Measurements from ENCODE around the gene PIP5KL1. TPM values are rescaled to one million over a fixed set of nuclear protein-coding genes. Genes with fewer than 3 reads are reported as not detected.

PIP5KL1 gene
- total and polyA plus RNA-seq, 9 donors, result 0.10 to 4.0 (median 1.9) TPM

GRCh38 chr9:127897193-127897692 lies 33.3 kb downstream of the PIP5KL1 start:
- WGBS, 3 donors, result 1 to 4% (median 3%) methylated on average over 18 to 19 of the region's 19 CpGs
- peaks cover 24% of the 10 kb centered on the region for H3K4me1 ChIP-seq (ENCODE audit: insufficient read depth)
- intact Hi-C loops (cut with DNase I), result no loop called here

DNA sequence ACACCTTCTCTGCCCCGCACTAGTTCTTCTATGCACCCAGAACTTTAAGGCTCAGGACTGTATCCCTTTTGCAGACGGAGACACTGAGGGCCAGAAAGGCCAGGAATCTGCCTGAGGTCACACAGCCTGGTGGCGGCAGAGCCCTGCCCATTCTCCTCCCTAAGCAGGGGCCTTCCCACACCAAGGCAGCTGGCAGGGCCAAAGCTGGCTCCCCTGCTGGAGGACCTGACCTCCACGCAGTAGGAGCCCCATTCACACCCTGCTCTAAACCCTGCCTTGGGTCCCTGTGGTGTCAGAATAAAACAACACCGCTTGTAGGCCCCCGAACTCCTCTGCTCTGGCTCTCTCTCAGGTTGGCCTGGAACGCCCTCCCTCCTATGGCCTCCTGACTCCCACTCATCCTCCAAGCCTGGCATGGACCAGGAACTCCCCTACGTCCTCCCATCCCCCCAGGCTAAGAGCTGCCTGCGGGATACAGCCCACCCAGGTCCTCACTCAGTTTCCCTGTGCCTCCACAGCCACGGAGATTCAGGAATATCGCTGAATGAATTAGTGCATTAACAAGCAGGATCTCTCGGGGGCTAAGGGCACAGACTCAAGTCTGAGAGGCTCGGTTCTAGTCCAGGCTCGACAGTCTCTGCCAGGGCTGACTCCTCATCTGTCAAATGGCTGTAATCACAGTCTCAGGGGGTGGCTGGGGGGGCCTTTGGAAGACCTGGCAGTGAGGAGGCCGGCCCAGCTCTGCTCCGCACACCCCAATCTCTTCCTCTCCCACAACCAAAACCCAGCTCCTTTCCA lies 34.0 kb downstream of the PIP5KL1 start:
- intact Hi-C loops (cut with DNase I), result no loop called here
- DNase-seq, result peak in 4 of 5 donors; percentile 44 to 60 (median 50)
- H3K27me3 ChIP-seq, result no peaks in the 10 kb centered on the region
- H3K9me3 ChIP-seq, result no peaks in the 10 kb centered on the region
- H3K4me3 ChIP-seq, result peak overlapping the region; percentile 82
- peak overlapping the region; percentile 44 to 97 for H3K27ac ChIP-seq
- no peaks in the 10 kb centered on the region for H3K36me3 ChIP-seq
- peaks cover 24% of the 10 kb centered on the region for H3K4me1 ChIP-seq (ENCODE audit: insufficient read depth)
- TF ChIP-seq POLR2A (IDR thresholded peaks at IDR 0.05) (no peak), EP300 (IDR thresholded peaks at IDR 0.05) (no peak)
- TF ChIP-seq, protein P1, sequence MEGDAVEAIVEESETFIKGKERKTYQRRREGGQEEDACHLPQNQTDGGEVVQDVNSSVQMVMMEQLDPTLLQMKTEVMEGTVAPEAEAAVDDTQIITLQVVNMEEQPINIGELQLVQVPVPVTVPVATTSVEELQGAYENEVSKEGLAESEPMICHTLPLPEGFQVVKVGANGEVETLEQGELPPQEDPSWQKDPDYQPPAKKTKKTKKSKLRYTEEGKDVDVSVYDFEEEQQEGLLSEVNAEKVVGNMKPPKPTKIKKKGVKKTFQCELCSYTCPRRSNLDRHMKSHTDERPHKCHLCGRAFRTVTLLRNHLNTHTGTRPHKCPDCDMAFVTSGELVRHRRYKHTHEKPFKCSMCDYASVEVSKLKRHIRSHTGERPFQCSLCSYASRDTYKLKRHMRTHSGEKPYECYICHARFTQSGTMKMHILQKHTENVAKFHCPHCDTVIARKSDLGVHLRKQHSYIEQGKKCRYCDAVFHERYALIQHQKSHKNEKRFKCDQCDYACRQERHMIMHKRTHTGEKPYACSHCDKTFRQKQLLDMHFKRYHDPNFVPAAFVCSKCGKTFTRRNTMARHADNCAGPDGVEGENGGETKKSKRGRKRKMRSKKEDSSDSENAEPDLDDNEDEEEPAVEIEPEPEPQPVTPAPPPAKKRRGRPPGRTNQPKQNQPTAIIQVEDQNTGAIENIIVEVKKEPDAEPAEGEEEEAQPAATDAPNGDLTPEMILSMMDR (IDR thresholded peaks at IDR 0.05), result no peak
- WGBS, 3 donors, result 29 to 37% (median 30%) methylated on average over 16 of the region's 16 CpGs

More at GRCh38 chr9:127897193-127897692, 33.3 kb downstream of the PIP5KL1 start:
- peak; percentile 92 to 95 (median 95) for DNase-seq
- Histone ChIP-seq H3K4me3 (peak overlapping the region; percentile 82), H3K36me3 (no peaks in the 10 kb centered on the region), H3K9me3 (no peaks in the 10 kb centered on the region), H3K27me3 (no peaks in the 10 kb centered on the region), H3K27ac (peak overlapping the region; percentile 69 to 97)
- TF ChIP-seq POLR2A (IDR thresholded peaks at IDR 0.05) (peak; percentile 22), EP300 (IDR thresholded peaks at IDR 0.05) (no peak)
- TF ChIP-seq, protein P1 (IDR thresholded peaks at IDR 0.05), result no peak

DNA sequence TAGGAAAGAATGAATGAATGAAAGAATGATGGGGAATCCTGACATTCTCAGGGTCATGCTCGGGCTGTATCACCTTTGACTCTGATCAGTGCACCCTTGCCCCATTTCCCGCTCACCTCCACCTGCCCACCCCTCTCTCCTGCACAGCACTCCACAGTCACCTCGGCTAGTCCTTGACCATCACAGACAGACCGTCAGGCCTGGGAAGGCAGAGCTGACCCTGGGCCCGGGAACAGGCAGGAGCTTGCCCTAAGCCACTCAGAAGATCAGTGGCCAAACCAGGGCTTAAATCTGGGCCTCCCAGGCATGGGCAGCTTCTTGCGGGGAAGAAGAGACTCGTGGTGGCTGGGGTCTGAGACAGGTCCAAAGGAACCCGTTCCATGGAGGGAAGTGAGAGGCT lies 34.8 kb downstream of the PIP5KL1 start:
- H3K4me3 ChIP-seq, result no peak overlapping the region
- H3K27ac ChIP-seq, result peak overlapping the region; percentile 44 to 97
- DNase-seq, result no peak
- TF ChIP-seq, protein P1 (IDR thresholded peaks at IDR 0.05), result no peak
- TF ChIP-seq EP300 (IDR thresholded peaks at IDR 0.05) (no peak), POLR2A (IDR thresholded peaks at IDR 0.05) (no peak)
- H3K9me3 ChIP-seq, result no peaks in the 10 kb centered on the region
- H3K4me1 ChIP-seq (ENCODE audit: insufficient read depth), result peaks cover 24% of the 10 kb centered on the region
- no peaks in the 10 kb centered on the region for H3K36me3 ChIP-seq
- 80 to 90% (median 89%) methylated on average over 8 of the region's 8 CpGs for WGBS, 3 donors
- H3K27me3 ChIP-seq, result no peaks in the 10 kb centered on the region
- intact Hi-C loops (cut with DNase I), result no loop called here

- Histone ChIP-seq H3K36me3 (no peaks in the 10 kb centered on the region), H3K4me1 (ENCODE audit: insufficient read depth) (peaks cover 18% of the 10 kb centered on the region), H3K9me3 (no peaks in the 10 kb centered on the region), H3K27me3 (no peaks in the 10 kb centered on the region), H3K4me3 (no peak overlapping the region), H3K27ac (no peak overlapping the region)
- DNase-seq, result no peak
- TF ChIP-seq EP300 (IDR thresholded peaks at IDR 0.05), result no peak
- no peak for TF ChIP-seq POLR2A (IDR thresholded peaks at IDR 0.05)
- TF ChIP-seq, protein P1 (IDR thresholded peaks at IDR 0.05), result no peak
- WGBS, 3 donors, result 93 to 95% (median 95%) methylated on average over 4 of the region's 4 CpGs
- intact Hi-C loops (cut with DNase I), result no loop called here
Measured at GRCh38 chr9:127893392-127893791, 37.2 kb downstream of the PIP5KL1 start.

All from ovary (tissue), 9 donors.